GM18520 (cell line): ENCODE results near the gene AP1AR.
"Not testable (repeated sequence)": the region's sequence is repeated elsewhere in the genome, so short reads cannot be mapped to it uniquely, and the experiment has no call there.

ENCODE experiments used
- ATAC-seq: cut with Tn5 transposase; IDR thresholded peaks from one replicate; pipeline ENCODE4 v1.9.1; 2021; ENCODE audit not compliant: unreplicated experiment

The AP1AR gene

DNA sequence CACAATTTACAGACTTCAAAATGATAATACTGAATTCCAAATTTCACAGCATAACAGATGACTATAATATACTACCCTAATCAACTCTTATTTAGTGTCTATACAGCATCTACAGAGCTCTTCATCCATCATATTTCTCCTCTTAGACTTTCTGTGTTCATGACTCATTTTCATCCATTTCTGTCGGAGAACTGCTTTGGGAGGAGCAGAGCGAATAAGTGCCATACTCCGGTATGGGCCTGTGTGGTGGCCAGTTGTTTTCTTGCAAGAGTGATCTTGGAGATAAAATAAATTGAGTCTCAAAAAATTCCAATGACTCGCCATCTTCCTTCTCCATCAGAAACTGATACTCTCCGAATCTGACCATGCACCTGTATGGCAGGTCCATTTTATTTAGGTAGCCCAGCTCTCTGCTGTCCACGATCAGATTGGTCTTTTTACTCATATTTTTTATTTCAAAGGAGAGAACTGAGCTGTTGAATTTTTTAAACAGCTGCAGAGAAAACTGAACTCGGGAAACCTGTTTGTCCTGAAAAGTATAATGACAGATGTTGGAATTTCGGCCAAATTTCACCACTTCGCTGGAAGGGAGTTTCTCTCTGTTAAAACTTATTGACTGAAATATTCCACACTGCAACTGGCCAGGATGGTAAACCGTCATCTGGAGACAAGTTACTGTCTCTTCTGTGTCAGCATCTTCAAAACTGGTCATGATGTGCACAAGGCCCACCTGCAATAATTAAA lies 46.3 kb downstream of the AP1AR start:
- no peak for ATAC-seq

DNA sequence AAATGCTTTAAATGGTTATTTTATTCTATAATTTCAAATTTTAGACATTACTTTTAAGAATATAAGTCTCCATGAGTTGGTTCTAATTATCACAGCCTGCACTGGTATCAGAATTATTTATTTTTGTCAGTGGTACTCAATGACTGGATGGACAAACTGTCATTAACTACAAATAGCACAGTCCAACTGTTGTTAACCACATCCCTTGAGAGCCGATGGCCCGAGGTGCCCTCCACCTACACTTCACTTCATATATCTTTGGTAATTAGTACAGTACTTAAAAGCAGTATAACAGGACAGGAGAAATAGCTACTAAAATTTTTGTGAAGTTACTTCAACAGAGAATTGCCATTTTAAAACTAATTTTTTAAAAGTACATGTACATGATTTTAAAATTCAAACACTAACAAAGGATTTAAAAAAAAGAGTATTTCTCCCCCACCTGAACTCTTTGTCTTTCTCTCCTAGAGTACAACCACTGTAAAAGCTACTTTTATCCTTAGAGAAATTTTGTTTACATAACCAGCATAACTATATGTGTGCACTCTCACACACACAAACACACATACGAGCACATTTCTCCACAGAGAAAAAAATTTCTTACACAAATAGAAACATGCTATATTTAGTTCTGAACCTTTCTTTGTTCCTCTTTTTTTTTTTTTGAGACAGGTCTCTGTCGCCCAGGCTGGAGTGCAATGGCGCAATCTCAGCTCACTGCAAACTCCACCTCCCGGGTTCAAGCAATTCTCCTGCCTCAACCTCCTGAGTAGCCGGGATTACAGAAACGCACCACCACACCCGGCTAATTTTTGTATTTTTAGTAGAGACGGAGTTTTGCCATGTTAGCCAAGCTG lies 47.7 kb downstream of the AP1AR start:
- ATAC-seq = peak; percentile 44

DNA sequence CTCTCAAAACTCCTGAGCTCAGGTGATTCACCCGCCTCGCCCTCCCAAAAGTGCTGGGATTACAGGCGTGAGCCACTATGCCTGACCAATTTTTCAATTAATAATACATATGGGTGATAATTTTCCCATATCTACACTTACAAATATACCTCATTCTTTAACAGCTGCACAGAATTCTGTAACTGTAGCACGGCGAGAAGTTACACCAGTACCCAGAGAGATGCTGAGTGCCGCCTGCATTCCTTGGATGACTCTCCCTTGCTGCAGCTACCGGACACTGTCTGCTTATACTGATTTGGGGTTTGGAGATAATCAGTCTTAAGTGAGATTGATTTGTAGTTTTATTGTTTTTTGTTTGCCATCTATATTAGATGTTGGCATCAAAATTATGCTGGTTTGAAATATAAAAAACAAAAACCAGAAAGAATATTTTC lies 48.3 kb downstream of the AP1AR start:
- ATAC-seq = no peak

DNA sequence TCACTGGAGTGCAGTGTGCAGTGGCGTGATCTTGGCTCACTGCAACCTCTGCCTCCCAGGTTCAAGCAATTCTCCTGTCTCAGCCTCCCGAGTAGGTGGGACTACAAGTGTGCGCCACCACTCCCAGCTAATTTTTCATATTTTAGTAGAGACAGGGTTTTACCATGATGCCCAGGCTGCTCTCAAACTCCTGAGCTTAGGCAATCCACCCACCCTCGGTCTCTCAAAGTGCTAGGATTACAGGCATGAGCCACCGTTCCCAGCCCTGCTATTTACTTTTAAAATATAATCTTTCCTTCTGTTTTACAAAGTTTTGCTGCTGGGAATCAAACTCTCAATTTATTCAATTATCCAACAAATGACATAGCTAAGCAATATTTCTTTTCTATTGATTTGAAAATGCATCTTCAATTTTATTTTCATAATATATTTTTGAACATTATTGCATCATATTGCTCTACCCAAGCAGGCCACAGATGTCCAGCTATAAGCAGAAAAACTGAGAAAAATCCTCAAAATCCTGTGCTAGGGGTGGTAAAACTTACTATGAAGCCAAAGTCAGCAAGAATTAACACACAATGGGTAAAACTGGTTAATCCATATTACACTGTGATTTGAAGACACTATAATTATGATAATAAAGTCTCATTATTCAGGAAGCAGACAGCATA lies 48.9 kb downstream of the AP1AR start:
- no peak for ATAC-seq

DNA sequence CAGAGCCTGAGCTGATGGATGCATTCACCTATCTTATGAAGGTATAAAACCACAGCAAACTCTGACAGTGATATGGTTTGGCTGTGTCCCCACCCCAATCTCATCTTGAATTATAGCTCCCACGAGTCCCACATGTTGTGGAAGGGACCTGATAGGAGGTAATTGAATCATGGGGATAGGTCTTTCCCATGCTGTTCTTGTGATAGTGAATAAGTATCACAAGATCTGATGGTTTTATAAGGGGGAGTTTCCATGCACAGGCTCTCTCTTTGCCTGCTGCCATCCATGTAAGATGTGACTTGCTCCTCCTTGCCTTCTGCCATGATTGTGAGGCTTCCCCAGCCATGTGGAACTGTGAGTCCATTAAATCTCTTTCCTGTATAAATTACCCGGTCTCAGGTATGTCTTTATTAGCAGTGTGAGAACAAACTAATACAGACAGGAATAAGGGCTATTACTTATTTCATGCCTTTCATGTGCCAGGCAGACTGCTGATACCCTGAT lies 50.4 kb downstream of the AP1AR start:
- ATAC-seq = not testable (repeated sequence)

DNA sequence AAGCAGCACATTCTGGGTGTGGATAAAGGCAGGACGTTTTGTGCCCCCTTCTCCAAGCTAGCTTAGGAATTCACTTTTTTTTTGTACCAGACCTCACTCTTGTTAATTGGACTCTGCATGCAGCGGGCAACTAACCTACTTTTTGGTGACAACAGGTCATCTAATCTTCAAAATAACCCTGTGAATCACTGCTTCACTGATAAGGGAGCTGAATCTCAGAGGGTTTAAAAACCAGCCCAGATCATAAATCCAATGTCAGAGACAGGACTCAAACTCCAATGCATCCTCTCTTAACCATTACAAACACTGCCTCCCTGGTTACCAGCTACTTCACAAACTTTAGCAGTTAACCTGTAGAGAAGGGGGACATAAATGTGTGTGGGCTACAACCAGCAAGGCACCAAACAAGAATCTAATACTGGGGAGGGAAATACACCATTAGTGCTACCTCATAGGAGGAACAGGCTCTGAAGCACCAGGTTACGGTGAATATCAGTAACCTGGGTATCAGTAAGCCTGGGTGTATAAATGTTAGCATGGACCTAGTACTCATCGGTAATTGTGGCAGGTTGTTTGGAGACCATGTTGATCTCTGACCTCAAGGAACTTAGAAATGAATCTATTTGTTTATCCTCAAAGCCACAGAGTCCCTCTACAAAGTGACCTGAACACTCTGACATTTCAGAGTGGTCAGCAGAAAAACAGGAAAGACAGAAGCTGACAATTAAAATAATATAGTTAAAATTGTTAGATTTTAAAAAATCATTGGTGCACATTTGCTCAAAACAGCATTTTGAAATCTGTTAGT lies 51.5 kb downstream of the AP1AR start:
- ATAC-seq = no peak

DNA sequence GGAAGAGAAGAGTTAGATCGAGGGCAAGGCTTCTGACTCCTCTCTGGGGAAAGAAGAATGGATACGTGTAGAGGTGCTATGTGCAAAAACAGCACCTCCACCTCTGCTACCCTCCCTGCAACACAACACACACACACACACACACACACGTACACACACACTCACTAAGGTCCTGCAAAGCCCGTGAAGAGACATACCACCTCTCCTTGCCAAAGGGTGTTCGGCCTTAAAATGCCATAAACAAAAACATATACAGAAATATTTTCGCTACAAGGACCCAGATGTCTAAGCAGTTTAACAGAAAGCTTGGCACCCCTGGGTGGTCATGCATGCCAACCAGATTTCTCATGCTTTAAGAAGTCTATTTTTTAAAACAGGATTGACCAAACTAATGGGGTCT lies 52.6 kb downstream of the AP1AR start:
- no peak for ATAC-seq

DNA sequence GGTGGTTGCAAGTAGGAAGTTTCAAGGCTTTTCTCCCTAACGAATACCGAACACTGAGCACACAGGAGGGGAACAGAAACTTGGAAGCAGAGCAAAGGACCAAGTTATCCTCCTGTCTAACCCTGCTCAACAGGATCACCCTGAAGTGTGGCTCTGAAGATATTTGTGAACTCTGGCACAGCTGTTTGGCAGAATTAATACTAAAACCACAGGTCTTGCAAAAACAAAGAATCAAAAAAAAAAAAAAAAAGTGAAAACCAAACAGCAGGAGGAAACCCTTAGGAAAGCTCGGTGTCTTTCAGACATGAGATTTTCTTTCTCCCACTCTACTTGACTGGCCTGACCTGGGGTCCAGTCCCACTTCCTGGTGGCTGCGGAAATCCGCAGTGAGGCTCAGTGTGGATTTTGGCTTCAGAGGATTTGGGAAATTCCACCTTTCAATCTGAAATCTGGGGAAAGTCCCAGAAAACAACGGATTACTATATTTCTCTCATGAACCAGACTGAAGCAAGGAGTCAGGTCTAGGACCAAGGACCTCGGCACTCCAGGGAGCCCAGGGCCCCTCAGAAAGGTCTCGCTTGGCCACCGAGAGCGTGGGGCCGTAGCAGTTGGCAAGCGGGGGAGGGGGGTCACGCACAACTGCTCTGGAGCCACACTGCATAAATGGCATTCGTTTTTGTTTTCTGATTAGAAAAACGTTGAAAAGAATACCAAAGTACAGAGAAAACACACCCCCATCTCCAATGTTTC lies 53.2 kb downstream of the AP1AR start:
- no peak for ATAC-seq

DNA sequence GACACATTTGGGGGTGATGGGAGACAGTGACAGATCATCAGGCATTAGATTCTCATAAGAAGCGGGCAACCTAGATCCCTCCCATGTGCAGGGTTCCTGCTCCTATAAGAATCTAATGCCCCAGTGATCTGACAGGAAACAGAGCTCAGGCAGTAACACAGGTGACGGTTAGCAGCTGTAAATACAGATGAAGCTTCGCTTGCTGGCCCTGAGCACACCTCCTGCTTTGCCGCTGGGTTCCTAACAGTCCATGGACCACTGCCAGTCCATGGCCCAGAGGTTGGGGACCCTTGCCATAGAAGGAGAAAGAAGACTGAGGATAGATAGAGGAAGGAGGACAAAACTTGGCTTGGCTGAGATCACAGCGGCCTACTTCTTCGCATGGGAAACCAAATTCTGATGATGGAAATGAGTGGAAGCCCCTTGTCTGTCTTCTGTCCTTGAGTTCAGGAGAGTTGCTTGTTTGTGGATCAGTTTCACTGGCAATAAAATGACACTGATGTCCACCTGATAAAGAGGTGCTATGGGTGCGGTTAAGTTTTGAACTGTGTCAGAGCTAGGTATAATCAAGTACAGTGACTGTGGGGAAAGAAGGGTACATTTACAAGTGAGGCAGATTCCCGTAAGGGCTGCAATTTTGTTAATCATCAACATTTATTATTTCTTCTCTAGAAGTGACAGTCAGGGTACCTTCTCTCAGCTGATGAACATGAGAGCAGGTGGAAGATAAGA lies 55.8 kb downstream of the AP1AR start:
- ATAC-seq = peak; percentile 27

DNA sequence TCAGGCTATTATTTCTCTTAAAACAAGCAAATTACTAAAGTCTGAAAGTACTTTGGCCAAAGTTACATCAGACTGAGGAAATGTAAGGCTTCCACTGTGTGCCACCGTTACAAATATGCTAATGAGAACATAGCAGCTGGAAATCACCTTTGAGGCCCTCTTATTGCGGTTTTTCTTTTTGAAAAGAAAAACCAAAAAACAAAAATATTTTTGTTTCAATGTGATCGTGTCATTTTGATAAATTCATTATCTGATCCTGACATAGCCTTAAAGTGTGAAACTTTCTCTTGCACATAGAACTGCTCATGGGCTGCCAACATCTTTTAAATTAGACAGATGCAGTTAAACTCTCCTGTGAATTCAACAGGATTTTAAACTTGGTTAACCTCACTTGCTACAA lies 56.9 kb downstream of the AP1AR start:
- ATAC-seq = peak; percentile 21

DNA sequence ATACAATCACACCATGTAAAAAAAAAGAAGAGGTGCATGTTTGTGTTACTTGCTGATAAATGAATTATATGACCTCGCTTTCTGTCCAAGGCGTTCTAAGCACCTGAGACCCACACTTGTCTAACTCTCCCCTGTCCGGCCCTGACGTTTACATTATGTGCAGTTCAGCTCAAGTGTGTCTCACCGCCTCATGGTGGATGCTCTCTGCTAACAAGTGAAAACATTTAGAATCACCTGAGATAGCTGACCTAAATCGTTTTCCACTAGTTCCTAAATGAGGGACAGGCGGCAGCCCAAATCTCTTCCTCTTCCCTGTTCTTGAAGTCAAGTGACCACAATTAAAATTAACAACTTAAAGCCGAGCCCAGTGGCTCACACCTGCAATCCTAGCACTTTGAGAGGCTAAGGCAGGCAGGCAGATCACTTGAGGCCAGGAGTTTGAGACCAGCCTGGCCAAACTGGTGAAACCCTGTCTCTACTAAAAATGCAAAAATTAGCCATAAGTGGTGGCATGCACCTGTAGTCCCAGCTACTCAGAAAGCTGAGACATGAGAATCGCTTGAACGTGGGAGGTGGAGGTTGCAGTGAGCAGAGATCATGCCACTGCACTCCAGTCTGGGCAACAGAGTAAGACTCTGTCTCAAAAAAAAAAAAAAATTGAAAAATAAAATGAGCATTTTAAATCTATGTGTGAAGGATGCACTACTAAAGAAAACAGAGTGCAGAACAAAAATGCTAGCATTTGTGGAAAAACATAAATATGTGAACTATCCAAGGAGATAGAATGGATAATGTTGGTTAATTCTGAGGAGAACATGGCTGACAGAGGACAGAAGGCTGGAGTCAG lies 58.0 kb downstream of the AP1AR start:
- ATAC-seq = no peak

DNA sequence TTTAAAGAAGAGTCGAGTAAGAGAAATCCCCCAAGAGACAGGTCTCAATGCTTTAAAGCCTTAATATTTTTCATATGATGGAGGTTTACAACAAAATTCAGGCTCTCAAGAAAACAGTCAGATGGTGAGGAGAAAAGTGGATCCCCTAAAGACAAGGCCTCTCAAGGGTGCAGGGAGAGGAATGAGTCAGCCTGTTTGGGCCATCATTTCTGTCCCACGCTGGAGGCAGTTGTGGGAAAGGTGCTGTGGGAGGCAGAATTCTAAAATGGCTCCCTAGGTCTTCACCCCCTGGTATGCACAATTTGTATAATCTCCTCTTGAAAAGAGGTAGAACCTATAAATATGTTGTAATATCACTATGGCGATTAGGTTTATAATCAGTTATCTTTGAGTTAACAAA lies 58.8 kb downstream of the AP1AR start:
- ATAC-seq = no peak

DNA sequence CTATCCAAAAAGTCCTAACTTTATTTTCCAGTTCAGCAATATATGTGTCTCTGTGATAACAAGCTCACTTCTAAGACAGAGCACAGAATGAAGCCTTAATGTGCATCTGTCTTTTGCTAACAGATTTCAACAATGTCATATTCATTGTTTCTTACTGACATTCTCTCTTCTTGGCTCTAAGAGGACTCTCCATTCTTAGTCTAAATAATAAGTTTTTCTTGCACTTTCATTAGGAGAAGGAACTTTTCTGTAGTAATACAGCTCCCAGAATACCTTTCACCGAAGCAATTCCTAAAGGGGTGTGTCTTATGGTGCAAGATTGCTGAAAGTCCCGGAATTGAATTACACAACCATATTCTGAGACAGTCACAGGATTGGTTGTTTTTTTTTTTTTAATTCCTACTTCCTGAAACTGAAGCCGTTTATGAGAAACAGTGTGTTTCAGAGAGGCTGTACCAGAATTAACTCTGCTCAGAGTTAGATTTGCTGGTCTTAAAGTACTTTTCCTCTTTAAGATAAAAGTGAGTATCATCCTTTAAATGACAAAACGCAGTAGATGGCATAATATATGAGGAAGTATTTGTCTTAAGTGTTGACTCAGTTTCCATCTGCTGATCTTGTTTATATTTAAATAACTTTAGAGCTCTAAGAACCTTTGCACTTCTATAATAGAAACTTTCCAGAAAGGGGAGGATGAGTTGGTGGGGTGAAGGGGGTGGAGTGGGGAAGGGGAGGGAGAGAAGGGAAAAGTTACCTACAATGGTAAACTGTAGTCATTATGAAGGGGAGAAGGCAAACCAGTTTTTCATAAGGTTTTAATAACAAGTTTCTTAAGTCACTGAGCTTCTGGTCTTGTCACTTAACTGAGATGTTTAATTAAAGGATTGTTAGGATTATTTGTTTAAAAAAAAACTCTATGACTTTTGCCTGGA lies 65.6 kb downstream of the AP1AR start, which contains the start of gene ALPK1:
TSS of gene ALPK1 (plus strand) at position 421 of the 932 bp plus-strand sequence.
- peak; percentile 78 for ATAC-seq

DNA sequence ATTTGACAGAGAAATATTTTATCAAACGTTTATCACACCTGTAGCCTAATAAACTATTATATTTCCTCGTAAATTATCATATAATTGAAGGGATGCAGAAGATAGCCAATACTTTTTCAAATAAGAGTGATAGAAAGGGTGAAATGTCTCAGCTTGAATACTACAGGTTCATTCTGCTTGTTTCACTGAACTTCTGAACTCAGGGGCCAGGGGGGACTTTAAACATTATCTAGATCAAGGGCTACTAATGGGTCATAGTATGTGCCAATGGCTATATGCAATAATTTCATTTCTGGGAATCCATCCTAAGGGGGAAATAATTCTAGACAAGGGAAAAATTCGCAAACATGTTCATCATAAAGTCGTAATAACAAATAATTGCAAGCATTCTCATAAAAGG lies 68.1 kb downstream of the AP1AR start:
- ATAC-seq = no peak

DNA sequence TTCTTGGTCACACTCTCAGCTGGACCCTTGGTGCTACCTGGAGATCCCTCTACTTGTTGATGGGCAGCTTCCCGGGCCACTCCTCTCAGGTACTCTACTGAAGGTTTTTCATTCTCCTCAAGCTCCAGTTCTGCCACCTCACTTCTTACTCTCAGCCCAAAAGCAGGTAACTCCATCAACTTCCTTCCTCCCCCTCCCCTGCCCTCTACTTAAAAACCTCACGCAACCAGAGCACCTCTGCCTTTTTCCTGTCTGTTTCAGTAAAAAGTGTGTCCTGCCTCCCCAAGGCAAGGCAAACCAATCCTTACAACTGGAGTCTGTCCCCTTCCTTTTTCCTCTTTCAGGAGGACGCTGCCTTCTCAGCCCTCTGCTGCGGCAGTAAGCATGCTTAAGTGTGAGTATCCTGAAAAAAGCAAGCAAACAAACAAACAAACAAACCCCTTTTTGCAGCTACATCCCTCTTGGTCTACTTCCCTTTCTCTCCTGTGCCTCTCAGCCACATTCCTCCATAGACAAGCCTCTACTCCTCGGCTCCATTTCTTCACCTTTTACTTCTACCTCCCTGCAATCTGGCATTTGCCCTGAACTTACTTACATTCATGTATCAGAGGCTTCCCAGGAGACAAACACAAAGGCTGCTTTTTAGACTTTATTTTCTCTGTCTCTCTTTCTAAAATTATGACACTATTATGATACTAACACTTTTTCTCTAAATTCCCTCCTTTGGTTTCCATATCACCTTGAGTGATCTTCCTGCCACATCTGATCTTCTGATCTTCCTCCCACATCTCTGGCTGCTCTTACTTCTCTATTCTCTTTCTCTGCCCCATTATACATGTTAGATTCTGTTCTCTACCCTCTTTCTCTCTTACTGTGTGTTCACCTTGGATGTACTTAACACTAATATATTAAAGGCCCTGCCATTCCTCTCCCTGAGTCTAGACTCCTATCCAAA lies 71.0 kb downstream of the AP1AR start:
- ATAC-seq = peak; percentile 74

DNA sequence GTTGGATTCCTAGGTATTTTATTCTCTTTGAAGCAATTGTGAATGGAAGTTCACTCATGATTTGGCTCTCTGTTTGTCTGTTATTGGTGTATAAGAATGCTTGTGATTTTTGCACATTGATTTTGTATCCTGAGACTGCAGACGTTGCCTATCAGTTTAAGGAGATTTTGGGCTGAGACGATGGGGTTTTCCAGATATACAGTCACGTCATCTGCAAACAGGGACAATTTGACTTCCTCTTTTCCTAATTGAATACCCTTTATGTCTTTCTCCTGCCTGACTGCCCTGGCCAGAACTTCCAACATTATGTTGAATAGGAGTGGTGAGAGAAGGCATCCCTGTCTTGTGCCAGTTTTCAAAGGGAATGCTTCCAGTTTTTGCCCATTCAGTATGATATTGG lies 73.9 kb downstream of the AP1AR start:
- not testable (repeated sequence) for ATAC-seq
